HUES6 (cell line): Measurements from ENCODE around the gene UBE2F.

ENCODE experiments used
- H3K27ac ChIP-seq: 2 replicates; pipeline ENCODE4 v1.7.0; 2013; ENCODE audit warnings: low read depth, mild to moderate bottlenecking, low read length, inconsistent platforms
- H3K27me3 ChIP-seq: 2 replicates; pipeline ENCODE4 v1.6.1; 2013; ENCODE audit warnings: low read length; ENCODE audit not compliant: control insufficient read depth, insufficient read depth
- H3K36me3 ChIP-seq: 2 replicates; pipeline ENCODE4 v1.6.1; 2013; ENCODE audit warnings: low read length; ENCODE audit not compliant: control insufficient read depth, insufficient read depth
- H3K4me1 ChIP-seq: 2 replicates; pipeline ENCODE4 v1.6.1; 2013; ENCODE audit warnings: low read length; ENCODE audit not compliant: control insufficient read depth, insufficient read depth
- H3K4me3 ChIP-seq: 2 replicates; pipeline ENCODE4 v1.5.1; 2013; ENCODE audit warnings: low read depth, low read length
- H3K9ac ChIP-seq: one replicate; pipeline ENCODE4 v1.6.1; 2013; ENCODE audit warnings: mild to moderate bottlenecking, low read length
- H3K9me3 ChIP-seq: 2 replicates; pipeline ENCODE4 v1.6.1; 2013; ENCODE audit warnings: low read depth, low read length; ENCODE audit not compliant: control insufficient read depth, insufficient read depth

UBE2F gene

DNA sequence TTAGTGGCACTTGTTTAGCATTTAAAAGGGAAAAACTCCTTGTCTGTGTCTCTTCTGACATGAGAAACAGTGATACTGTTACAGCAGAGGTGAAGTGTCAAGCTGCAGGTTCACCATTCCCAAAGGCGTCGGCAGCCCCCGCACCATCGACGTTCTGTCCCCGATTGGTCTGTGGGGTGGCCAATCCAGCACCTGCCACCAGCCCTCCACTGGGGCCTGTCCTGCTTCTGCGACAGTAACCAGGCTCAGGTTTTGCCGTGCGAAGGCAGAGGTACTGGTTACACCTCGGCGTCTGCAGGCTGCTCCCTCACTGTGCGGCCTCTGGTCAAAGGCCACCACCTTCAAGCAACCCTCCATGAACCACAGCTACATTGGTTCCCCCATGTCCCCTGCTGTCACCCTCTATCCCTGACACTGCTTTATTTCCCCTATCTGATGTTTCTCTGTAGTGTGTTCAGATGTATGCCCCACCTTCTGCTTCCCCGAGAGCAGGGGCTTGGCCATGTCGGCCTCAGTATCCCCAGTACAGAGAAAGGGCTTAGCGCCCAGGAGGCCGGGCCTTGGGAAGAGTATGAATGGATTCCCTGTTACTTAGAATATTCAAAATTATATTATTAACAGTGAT lies 124.7 kb downstream of the UBE2F start:
- no peaks in the 10 kb centered on the region for H3K9me3 ChIP-seq
- no peak overlapping the region for H3K9ac ChIP-seq
- no peak overlapping the region for H3K4me3 ChIP-seq
- peaks cover 7% of the 10 kb centered on the region for H3K4me1 ChIP-seq
- H3K27me3 ChIP-seq = no peaks in the 10 kb centered on the region
- no peak overlapping the region for H3K27ac ChIP-seq
- peaks cover 43% of the 10 kb centered on the region for H3K36me3 ChIP-seq
